GM19452 (cell line): ENCODE results near the gene CDX1.

Source experiments
- ATAC-seq: cut with Tn5 transposase; IDR thresholded peaks from one replicate; pipeline ENCODE4 v1.9.1; 2021; ENCODE audit not compliant: unreplicated experiment

CDX1 gene

GRCh38 chr5:150131461-150131860 lies 35.1 kb upstream of the CDX1 start:
- no peak for ATAC-seq

DNA sequence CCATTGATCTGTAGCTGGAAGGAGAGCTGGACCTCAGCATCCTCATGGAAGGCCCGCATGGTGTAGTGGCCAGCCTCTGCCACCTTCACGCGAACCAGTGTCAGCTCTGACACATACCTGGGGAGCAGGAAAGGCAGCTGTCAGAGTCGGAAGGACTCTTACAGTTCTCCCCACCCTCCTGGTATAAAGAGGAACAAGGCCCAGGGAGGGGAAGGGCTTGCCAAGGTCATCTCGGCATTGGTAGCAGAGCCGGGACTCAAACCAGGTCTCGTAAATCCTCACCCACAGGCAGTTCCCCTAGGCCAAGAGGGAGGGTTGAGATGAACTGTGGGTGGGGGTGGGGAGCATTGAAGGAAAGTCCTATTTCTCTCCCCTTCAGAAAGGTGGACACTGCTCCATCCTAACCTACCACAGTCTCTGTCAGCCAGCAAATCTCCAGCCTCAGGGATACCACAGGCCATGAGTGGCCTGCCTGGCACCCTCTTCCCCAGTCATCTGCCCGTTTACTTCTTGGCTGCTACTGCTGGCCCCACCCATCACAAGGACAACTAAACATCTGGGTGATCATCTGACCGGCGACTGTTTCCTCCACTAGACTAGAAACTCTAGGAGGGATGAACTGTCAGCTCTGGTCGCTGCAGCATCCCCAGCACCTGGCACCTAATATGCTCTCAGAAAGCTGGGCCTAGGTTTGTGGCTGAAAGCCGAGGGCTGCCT lies 34.4 kb upstream of the CDX1 start:
- ATAC-seq = no peak

GRCh38 chr5:150132740-150133139 lies 33.8 kb upstream of the CDX1 start:
- no peak for ATAC-seq

- ATAC-seq = no peak
These were observed 32.9 kb upstream of the CDX1 start for GRCh38 chr5:150133581-150134197.

- ATAC-seq = no peak
These were observed 32.4 kb upstream of the CDX1 start for GRCh38 chr5:150134198-150134588.

GRCh38 chr5:150135557-150136304 lies 30.8 kb upstream of the CDX1 start:
- ATAC-seq = no peak

- no peak for ATAC-seq
These were observed 30.0 kb upstream of the CDX1 start for GRCh38 chr5:150136305-150137167.

DNA sequence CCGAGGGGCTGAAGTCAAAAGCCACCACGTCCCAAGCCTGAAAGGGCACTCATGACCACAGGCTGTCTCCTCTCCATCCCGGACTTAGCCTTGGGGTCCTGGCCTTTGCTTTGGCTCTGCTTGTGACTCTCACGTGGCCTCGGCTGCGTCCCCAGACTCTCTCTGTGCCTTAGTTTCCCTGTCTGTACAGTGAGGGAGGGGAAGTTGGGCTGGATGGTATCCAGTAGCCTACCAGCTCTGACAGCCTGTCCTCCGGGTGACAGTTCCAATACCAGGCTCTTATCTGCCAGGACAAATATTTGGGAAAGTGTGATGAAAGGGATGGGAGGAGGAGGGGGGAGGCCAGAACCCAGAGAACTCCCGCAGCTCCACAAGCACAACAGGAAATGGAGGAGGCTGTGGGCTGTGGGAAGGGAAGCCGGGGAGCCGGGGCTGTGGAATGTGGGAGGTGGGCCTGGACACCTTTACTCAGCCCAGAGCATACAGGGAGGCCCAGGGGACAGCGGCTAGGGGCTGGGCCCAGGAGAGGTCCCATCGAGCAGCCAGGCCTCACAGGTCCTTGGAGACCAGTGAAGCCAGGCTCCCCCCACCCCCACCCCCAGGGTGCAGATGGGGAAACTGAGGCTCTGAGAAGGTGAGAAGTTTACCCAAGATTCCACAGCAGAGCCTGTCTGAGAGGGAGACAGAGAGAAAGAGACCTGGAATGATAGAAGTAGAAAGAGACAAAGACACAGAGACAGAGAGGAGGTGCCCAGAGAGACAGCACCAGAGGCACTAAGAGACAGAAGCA lies 29.2 kb upstream of the CDX1 start:
- ATAC-seq = no peak

- ATAC-seq = no peak
These were observed 28.6 kb upstream of the CDX1 start for GRCh38 chr5:150137997-150138396.

DNA sequence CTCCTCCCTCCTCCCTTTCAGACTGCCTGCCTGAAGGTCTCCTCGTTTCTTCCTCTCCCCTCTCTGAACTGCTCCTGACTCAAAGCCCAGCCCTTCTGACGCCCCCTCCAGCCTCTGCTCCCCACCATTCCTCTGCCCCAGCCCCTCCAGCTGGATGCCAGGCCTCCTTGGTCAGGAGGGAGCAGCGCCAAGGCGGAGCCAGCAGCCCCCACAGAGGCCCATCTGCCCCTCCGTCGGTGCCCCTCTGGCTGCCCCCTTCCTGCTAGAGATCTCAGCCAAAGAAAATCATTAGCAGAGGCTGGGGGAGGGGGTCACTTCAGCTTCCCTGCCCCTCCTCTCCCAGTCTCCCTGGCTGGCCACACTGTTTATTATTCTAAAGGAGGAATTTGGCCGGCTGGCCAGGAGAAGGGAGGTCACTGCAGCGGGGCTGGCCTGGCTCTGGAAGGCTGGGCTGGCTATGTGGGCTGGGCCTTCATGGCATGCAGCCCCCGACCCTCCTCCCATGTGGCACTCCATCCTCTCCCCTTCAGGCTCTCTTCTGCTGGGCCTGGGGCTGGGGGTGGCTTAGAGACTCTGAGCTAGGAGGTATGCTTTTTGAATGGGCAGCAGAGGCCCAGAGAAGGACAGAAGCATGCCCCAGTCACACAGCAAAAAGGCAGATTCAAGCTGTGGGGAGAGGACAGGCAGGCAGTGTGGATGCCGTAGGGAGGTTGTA lies 27.9 kb upstream of the CDX1 start:
- no peak for ATAC-seq

GRCh38 chr5:150139334-150139733 lies 27.2 kb upstream of the CDX1 start:
- no peak for ATAC-seq

GRCh38 chr5:150140830-150141229 lies 25.7 kb upstream of the CDX1 start:
- no peak for ATAC-seq

GRCh38 chr5:150141544-150142184 lies 24.9 kb upstream of the CDX1 start:
- ATAC-seq = no peak

DNA sequence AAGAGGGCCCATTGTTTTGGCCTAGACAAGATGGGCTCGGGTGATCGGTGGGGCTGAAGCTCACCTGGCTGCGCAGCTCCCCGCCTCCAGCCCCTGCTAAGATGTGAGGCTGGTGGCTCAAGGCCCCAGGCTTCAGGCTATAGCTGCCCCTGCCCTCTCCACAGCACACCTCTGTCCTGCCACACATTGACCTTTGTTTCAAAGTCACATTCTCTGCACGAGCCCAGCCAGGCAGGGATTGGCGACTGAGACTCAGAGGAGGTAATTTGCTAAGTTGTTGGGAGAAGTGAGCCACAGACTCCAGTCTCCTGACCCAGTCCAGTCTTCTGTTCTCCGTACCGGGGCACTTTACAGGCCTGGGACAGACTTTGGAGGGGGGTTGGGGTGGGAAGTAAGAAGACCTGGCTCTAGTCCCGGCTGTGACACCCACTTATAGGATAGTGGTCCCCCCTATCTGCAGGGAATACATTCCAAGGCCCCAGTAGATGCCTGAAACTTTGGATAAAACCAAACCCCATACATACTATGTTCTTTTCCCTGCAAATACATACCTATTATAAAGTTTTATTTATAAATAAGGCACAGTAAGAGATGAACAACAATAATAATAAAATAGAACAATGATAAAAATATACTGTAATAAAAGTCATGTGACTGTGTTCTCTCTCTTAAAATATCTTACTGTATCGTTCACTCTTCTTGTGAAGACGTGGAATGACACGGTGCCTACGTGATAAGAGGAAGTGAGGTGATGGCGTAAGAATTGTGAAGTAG lies 24.2 kb upstream of the CDX1 start:
- no peak for ATAC-seq

GRCh38 chr5:150142959-150143349 lies 23.6 kb upstream of the CDX1 start:
- ATAC-seq = no peak

DNA sequence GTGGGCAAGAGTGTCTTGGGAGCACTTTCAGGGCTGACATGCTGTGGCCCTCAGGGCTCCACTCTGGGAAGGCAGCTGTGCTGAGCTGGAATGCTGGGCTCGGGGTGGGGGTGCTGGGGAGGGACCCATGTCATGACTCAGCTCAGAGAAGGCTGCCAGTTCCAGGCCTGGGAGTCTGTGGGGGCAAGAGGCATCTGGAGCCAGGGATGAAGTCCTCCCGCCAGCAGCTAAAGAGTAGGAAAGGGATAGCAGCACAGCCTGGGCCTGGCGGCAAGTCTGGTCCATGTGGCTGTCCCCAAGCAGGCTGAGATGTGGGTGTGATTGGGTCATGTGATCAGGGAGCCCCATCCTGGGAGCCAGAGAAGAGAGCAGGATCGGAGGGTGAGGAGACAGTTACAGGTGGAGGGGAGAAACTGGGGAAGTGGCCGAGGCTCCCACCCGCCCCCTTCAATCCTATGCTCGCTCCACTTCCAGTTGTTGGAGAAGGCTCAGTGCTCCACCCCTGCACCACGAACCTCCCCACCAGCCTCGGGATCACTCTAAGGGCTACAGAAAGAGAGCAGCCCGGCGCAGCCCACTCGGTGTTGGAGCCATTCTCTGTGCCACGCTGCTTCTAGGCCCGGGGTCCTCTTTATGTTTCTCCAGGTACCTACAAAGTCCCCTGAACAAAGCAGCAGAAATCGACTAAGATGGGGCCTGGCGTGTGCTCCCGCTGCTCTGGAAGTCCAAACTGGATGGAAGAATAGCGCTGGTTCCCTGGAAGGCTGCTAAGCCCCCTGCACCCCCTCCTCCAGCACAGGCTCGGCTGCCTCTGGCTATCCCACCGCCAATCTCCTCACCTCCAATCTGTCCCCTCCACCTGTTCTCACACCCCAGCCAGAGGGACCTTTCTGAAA lies 23.0 kb upstream of the CDX1 start:
- no peak for ATAC-seq

GRCh38 chr5:150144246-150144801 lies 22.3 kb upstream of the CDX1 start:
- ATAC-seq = no peak
